Vagina (tissue), 2 donors: ENCODE measurements around the gene NYAP2. TPM values are rescaled to one million over a fixed set of nuclear protein-coding genes. Genes with fewer than 3 reads are reported as not detected.

Source experiments
- DNase-seq, 2 donors: peaks; one replicate each; pipeline ENCODE4 v3.0.0-alpha.2; 2017; ENCODE audit errors: extremely low spot score in 2 of 2
- H3K27ac ChIP-seq: fragments of 200-600 bp; sonication (generic); one replicate; pipeline ENCODE4 v1.5.1; 2019
- H3K27me3 ChIP-seq: fragments of 200-600 bp; sonication (generic); one replicate; pipeline ENCODE4 v1.5.1; 2019
- H3K36me3 ChIP-seq, 2 donors: fragments of 200-600 bp; sonication (generic); one replicate each; pipeline ENCODE4 v1.5.1; 2017 to 2019
- H3K4me1 ChIP-seq: fragments of 200-600 bp; sonication (generic); one replicate; pipeline ENCODE4 v1.5.1; 2019
- H3K4me3 ChIP-seq, 2 donors: fragments of 200-600 bp; sonication (generic); 1 replicate in 1 of 2; 2 replicates in 1 of 2; pipeline ENCODE4 v1.5.1; 2016 to 2019
- H3K9me3 ChIP-seq: fragments of 200-600 bp; sonication (generic); one replicate; pipeline ENCODE4 v1.5.1; 2019
- POLR2A ChIP-seq, 2 donors: fragments of 450-650 bp; IDR thresholded peaks; one replicate each; pipeline ENCODE4 v1.6.1; 2017; ENCODE audit warnings: antibody characterized with exemption in 2 of 2, mild to moderate bottlenecking in 2 of 2, moderate library complexity in 2 of 2
- POLR2AphosphoS5 ChIP-seq, 2 donors: sonication (generic); formaldehyde crosslinking; IDR thresholded peaks; one replicate each; pipeline ENCODE4 v1.9.0; 2017; ENCODE audit warnings: antibody characterized with exemption in 2 of 2, mild to moderate bottlenecking in 2 of 2, low read depth in 1 of 2; ENCODE audit not compliant: insufficient read depth in 1 of 2
- intact Hi-C: fragments of 100-400 bp; cut with DNase I; formaldehyde crosslinking; loops from one replicate; pipeline ENCODE4 v1.15.1; 2023
- total RNA-seq: library from RNA; depleted of rRNA; stranded (reverse); fragments of >200 nt; gene quantifications from one replicate; pipeline ENCODE4 v1.2.3, GENCODE V29; 2016
- TF ChIP-seq, protein P1 (sequence below), 3 experiments: fragments of 450-650 bp in 2 of 3; fragments of 200-600 bp in 1 of 3; sonication (generic) in 1 of 3; IDR thresholded peaks; one replicate each; pipeline ENCODE4 v1.5.1; 2017 to 2019; ENCODE audit warnings: antibody characterized with exemption in 3 of 3, mild to moderate bottlenecking in 2 of 3, moderate library complexity in 2 of 3

The NYAP2 gene
- total RNA-seq: 0.25 TPM

DNA sequence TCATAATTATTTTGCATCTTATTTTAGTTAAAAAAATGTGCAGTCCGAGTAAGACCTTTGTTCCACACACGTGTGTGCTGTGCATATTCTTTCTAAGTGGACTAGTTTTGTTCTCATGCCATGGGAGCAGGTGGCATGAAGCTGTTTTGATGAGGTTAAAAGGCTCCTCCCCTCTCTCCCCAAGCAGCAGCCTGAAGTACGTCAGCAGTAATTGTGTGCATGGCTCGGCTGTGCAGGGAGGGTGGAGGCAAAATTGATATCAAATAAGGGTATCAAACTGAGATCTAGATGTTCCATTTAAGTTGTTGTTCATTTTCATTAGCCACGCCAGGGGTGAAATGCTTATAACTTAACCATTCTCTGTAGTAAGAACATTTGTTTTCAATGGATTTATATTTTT, at the start of gene NYAP2:
Gene NYAP2 (plus strand): TSS at position 207 of the 400 bp plus-strand sequence. CDS start 9,171 bp downstream, outside the sequence.
- no peak for DNase-seq
- Histone ChIP-seq H3K4me3 (no peak within 1 kb of the TSS), H3K27me3 (no peaks in the 10 kb centered on the region), H3K27ac (no peak within 1 kb of the TSS), H3K9me3 (no peaks in the 10 kb centered on the region), H3K4me1 (no peaks in the 10 kb centered on the region), H3K36me3 (no peaks in the 10 kb centered on the region)
- TF ChIP-seq, protein P1, sequence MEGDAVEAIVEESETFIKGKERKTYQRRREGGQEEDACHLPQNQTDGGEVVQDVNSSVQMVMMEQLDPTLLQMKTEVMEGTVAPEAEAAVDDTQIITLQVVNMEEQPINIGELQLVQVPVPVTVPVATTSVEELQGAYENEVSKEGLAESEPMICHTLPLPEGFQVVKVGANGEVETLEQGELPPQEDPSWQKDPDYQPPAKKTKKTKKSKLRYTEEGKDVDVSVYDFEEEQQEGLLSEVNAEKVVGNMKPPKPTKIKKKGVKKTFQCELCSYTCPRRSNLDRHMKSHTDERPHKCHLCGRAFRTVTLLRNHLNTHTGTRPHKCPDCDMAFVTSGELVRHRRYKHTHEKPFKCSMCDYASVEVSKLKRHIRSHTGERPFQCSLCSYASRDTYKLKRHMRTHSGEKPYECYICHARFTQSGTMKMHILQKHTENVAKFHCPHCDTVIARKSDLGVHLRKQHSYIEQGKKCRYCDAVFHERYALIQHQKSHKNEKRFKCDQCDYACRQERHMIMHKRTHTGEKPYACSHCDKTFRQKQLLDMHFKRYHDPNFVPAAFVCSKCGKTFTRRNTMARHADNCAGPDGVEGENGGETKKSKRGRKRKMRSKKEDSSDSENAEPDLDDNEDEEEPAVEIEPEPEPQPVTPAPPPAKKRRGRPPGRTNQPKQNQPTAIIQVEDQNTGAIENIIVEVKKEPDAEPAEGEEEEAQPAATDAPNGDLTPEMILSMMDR (IDR thresholded peaks at IDR 0.05): no peak
- no peak for TF ChIP-seq POLR2AphosphoS5 (IDR thresholded peaks at IDR 0.05; ENCODE audit: insufficient read depth in 1 of 2, low read depth in 1 of 2)
- no peak for TF ChIP-seq POLR2A (IDR thresholded peaks at IDR 0.05)
- intact Hi-C loops: no loop called here

DNA sequence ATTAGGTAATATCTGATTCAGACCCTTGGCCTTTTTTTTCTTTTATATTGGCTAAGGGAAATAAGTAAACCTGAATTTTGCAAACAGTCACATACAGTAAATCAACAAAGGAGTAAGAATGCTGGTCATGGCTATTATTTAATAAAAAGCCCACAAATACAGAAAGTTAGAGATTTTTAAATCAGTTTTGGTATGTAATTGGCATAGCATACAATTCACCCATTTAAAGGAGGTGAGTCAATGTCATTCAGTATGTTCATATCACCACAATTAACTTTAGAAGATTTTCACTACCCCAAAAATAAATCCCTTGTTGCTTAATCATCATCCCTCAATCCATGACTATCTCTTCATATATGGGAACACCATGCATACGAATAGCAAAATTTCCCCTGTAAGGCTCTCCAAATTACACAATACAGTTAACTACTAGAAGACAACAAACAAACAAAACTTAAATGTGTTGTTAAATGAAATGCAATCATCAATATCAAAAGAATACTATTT, 45.9 kb upstream of the NYAP2 start:
- Histone ChIP-seq H3K4me1 (no peaks in the 10 kb centered on the region), H3K27ac (no peak overlapping the region), H3K27me3 (no peaks in the 10 kb centered on the region), H3K4me3 (no peak overlapping the region), H3K9me3 (no peaks in the 10 kb centered on the region), H3K36me3 (no peaks in the 10 kb centered on the region)
- TF ChIP-seq POLR2A (IDR thresholded peaks at IDR 0.05) (no peak), POLR2AphosphoS5 (IDR thresholded peaks at IDR 0.05; ENCODE audit: insufficient read depth in 1 of 2, low read depth in 1 of 2) (no peak)
- TF ChIP-seq, protein P1 (IDR thresholded peaks at IDR 0.05): no peak
- intact Hi-C loops: no loop called here
- DNase-seq: no peak

DNA sequence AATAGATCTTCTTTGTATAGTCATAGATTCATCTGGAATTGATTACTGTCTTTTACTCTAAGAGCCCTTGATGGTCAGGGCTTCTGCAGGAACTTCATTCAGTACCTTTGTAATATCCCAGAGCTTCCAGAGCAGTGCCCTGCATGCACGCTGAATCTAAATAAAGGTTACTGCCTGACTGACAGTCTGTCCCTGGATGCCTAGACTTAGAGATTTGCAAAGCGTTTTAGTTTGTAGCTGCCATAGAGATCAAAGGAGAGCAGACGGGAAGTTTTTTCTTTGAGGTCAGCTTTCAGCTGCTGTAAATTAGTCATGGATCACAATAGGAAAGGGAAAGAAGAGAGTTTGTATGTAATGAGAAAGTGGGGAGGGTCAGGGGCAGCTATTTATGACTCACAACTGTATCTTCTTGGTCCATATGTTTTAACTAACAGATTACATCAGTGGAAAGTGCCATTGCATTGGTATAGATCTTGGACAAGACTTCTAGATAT, 45.2 kb upstream of the NYAP2 start:
- Histone ChIP-seq H3K4me1 (no peaks in the 10 kb centered on the region), H3K27ac (no peak overlapping the region), H3K27me3 (no peaks in the 10 kb centered on the region), H3K9me3 (no peaks in the 10 kb centered on the region), H3K4me3 (no peak overlapping the region), H3K36me3 (no peaks in the 10 kb centered on the region)
- intact Hi-C loops: no loop called here
- TF ChIP-seq POLR2AphosphoS5 (IDR thresholded peaks at IDR 0.05; ENCODE audit: insufficient read depth in 1 of 2, low read depth in 1 of 2): no peak
- TF ChIP-seq, protein P1 (IDR thresholded peaks at IDR 0.05): no peak
- TF ChIP-seq POLR2A (IDR thresholded peaks at IDR 0.05): no peak
- DNase-seq: no peak

DNA sequence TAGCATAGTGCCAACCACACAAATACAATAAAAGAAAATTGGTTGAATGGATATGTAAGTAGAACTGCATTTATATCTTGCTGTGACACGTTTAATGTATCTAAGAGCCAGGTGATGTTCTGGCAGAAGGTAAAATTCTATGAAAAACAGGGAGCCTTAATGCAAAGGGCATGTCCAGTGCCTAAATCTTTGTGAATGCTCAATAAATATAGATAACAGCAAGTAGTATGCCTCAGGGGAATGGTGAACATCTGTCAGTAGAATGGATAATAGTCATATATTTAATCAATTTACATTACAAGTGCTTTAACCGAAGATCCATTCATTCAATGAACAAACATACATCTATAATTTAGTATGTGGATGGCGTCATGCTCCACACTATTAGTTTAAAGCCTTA, 43.7 kb upstream of the NYAP2 start:
- intact Hi-C loops: no loop called here
- Histone ChIP-seq H3K27ac (no peak overlapping the region), H3K36me3 (no peaks in the 10 kb centered on the region), H3K4me1 (no peaks in the 10 kb centered on the region), H3K27me3 (no peaks in the 10 kb centered on the region), H3K9me3 (no peaks in the 10 kb centered on the region), H3K4me3 (no peak overlapping the region)
- TF ChIP-seq POLR2AphosphoS5 (IDR thresholded peaks at IDR 0.05; ENCODE audit: insufficient read depth in 1 of 2, low read depth in 1 of 2): no peak
- TF ChIP-seq POLR2A (IDR thresholded peaks at IDR 0.05): no peak
- no peak for DNase-seq

DNA sequence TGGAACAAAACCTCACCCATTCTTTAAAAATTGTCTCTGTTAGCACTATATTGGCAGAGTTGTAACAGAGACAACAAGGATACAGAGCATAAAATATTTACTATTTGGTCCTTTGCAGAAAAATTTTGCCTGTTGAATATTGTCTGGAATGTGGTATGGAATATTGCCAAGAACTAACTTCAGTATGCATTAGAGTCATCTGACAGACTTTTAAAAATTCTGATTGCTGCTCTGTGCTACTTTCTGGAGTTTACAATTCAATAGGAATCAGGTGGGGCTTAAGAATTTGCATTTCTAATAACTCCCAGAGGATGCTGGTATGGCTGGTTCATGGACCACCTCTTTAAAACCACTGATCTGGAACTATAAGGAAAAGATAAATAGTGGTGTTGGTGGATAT, 32.8 kb upstream of the NYAP2 start:
- TF ChIP-seq POLR2A (IDR thresholded peaks at IDR 0.05) (no peak), POLR2AphosphoS5 (IDR thresholded peaks at IDR 0.05; ENCODE audit: insufficient read depth in 1 of 2, low read depth in 1 of 2) (no peak)
- TF ChIP-seq, protein P1 (IDR thresholded peaks at IDR 0.05): no peak

More for the DNA sequence above, 32.8 kb upstream of the NYAP2 start:
- Histone ChIP-seq H3K27ac (no peak overlapping the region), H3K4me3 (no peak overlapping the region), H3K9me3 (no peaks in the 10 kb centered on the region), H3K4me1 (no peaks in the 10 kb centered on the region), H3K27me3 (no peaks in the 10 kb centered on the region), H3K36me3 (no peaks in the 10 kb centered on the region)
- intact Hi-C loops: no loop called here
- DNase-seq: no peak
